Heart right ventricle (tissue), 16 donors: ENCODE data around the gene NMT1. TPM values are rescaled to one million over a fixed set of nuclear protein-coding genes. Genes with fewer than 3 reads are reported as not detected.

Experiments used
- ATAC-seq, 8 donors: fragments of 200-7000 bp; cut with Tn5 transposase; one replicate each; pipeline ENCODE4 v1.9.1; 2020; ENCODE audit warnings: mild to moderate bottlenecking in 8 of 8, moderate library complexity in 8 of 8, moderate number of reproducible peaks in 1 of 8
- DNase-seq, 2 donors: peaks; one replicate each; pipeline ENCODE4 v3.0.0-alpha.2; 2020
- H3K27ac ChIP-seq, 10 donors: fragments of 200-600 bp; sonication (generic) in 2 of 10; one replicate each; pipeline versions ENCODE4 v1.5.0 to v1.8.0; 2020 to 2022; ENCODE audit warnings: mild to moderate bottlenecking in 3 of 10
- H3K27me3 ChIP-seq, 7 donors: fragments of 200-600 bp; one replicate each; pipeline ENCODE4 v1.8.0; 2021 to 2022; ENCODE audit warnings: mild to moderate bottlenecking in 2 of 7
- H3K36me3 ChIP-seq, 9 donors: fragments of 200-600 bp; sonication (generic) in 1 of 9; one replicate each; pipeline versions ENCODE4 v1.5.0 to v1.8.0; 2020 to 2022; ENCODE audit warnings: mild to moderate bottlenecking in 2 of 9
- H3K4me1 ChIP-seq, 9 donors: fragments of 200-600 bp; sonication (generic) in 1 of 9; one replicate each; pipeline versions ENCODE4 v1.5.0 to v1.8.0; 2020 to 2022; ENCODE audit warnings: mild to moderate bottlenecking in 4 of 9
- H3K4me3 ChIP-seq, 10 donors: fragments of 200-600 bp; sonication (generic) in 2 of 10; one replicate each; pipeline versions ENCODE4 v1.5.0 to v1.8.0; 2020 to 2022; ENCODE audit warnings: mild to moderate bottlenecking in 7 of 10, moderate library complexity in 2 of 10
- H3K9me3 ChIP-seq, 11 donors: fragments of 200-600 bp in 10 of 11; sonication (generic) in 2 of 11; one replicate each; pipeline versions ENCODE4 v1.5.0 to v1.8.0; 2013 to 2022; ENCODE audit warnings: mild to moderate bottlenecking in 2 of 11, control low read depth in 1 of 11, moderate library complexity in 1 of 11
- CTCF ChIP-seq, 9 donors: fragments of 200-600 bp; sonication (generic) in 2 of 9; IDR thresholded peaks; one replicate each; pipeline versions ENCODE4 v1.5.0 to v1.8.0; 2021 to 2022; ENCODE audit warnings: antibody characterized with exemption in 9 of 9, mild to moderate bottlenecking in 5 of 9, moderate library complexity in 1 of 9
- whole genome bisulfite sequencing, 2 donors: extraction: QIAGEN DNeasy Blood & Tissue Kit; methylation state at CpG; one replicate each; pipeline ENCODE4 v1.1.7; 2013; ENCODE audit warnings: inconsistent platforms in 1 of 2; 5-methylcytosine and 5-hydroxymethylcytosine counted together
- intact Hi-C, 10 donors: fragments of 100-400 bp; cut with DNase I; formaldehyde crosslinking; loops; one replicate each; pipeline versions ENCODE4 v1.11.1 to v1.14.2; 2022
- polyA plus RNA-seq, 2 donors: library from polyadenylated mRNA; stranded (reverse); fragments of 200-250 nt; gene quantifications; one replicate each; pipeline ENCODE4 v1.2.3, GENCODE V29; 2013
- total RNA-seq, 10 donors: library from RNA; stranded (reverse); fragmentation: NEBNext Ultra II Directional in 3 of 10; extraction: Animal tissue kit (Norgen Biotek cat#: 25700) in 3 of 10; gene quantifications; one replicate each; pipeline versions ENCODE4 v1.2.1 to v1.2.4, GENCODE V29; 2021 to 2023
- donor health status: Arrhythmogenic right ventricular cardiomyopathy.
- donor health status: ischemic (EF 13 %, LVEDD 7.1; RV severe dilation, severe dysfunction).
- donor health status: healthy with polysubstance abuse.
- donor health status: DM: no; HTN: yes; CAD: no.
- donor health status: DM: no; HTN: no; CAD: no.
- donor health status: ischemic (EF 25% LVEDD 6.9; RV normal size, moderate dysfunction).
- donor health status: ischemic (EF 25% LVEDD 5.7; RV mildly dilated, moderate dysfunction).
- donor health status: healthy.
- donor health status: DM: yes; HTN: yes; CAD: no.
- donor health status: Ischemic cardiomyopathy.
- donor health status: ischemic (EF 35%, LVEDD 5.7; RV mildly dilated, moderate dysfunction).
- donor health status: nonischemic (EF 11% LVEDD 7.7; RV severe dilation, severe dysfunction).
- donor health status: DM: yes; HTN: yes; CAD: no.
- donor health status: PGD.
- donor health status: ischemic (EF 29% LVEDD 5.4; RV normal size, mild dysfunction).
- donor health status: nonischemic (EF 23%, LVEDD 6.1; RV moderate dilation, normal function).

Gene NMT1
- total and polyA plus RNA-seq, 12 donors: 40.9 to 110 (median 72.6) TPM

- H3K36me3 ChIP-seq: peaks cover 0 to 8% (median 0%) of the 10 kb centered on the region in 9 donors
- peak overlapping the region; percentile 14 to 62 (median 52) for H3K4me3 ChIP-seq
- WGBS, 2 donors: 19% methylated on average over 65 to 71 of the region's 71 CpGs
- TF ChIP-seq CTCF (IDR thresholded peaks at IDR 0.05): no peak
- peaks cover 6 to 39% (median 33%) of the 10 kb centered on the region in 9 donors for H3K4me1 ChIP-seq
- H3K9me3 ChIP-seq: no peaks in the 10 kb centered on the region
- ATAC-seq (peak in 4 of 8 donors; percentile 2 to 23 (median 16)), DNase-seq (peak; percentile 53 to 73)
- intact Hi-C loops: loop anchor here in 1 of 10 donors (10.0 kb wide), 1 partner anchor 170 kb away; the partner anchor contains the start of gene MAP3K14
- H3K27me3 ChIP-seq: no peaks in the 10 kb centered on the region
- H3K27ac ChIP-seq: peak overlapping the region; percentile 74 to 96 (median 92)
These were observed 83.3 kb downstream of the NMT1 start for GRCh38 chr17:45144199-45145034.

GRCh38 chr17:45145035-45145389, 83.9 kb downstream of the NMT1 start:
- no peak for DNase-seq
- ATAC-seq: no peak
- Histone ChIP-seq H3K4me3 (peak overlapping the region in 9 of 10 donors; percentile 24 to 62 (median 54)), H3K4me1 (peaks cover 6 to 39% (median 33%) of the 10 kb centered on the region in 9 donors), H3K9me3 (no peaks in the 10 kb centered on the region), H3K36me3 (peaks cover 0 to 2% (median 0%) of the 10 kb centered on the region in 9 donors), H3K27me3 (no peaks in the 10 kb centered on the region), H3K27ac (peak overlapping the region; percentile 74 to 96 (median 92))
- intact Hi-C loops: loop anchor here in 1 of 10 donors (10.0 kb wide), 1 partner anchor 170 kb away; the partner anchor contains the start of gene MAP3K14
- TF ChIP-seq CTCF (IDR thresholded peaks at IDR 0.05): no peak
- 81 to 83% methylated on average over 8 of the region's 8 CpGs for WGBS, 2 donors

- no peaks in the 10 kb centered on the region for H3K27me3 ChIP-seq
- intact Hi-C loops: loop anchor here in 1 of 10 donors (10.0 kb wide), 1 partner anchor 169 kb away; the partner anchor contains the start of gene MAP3K14
- no peak for TF ChIP-seq CTCF (IDR thresholded peaks at IDR 0.05)
- H3K4me1 ChIP-seq: peaks cover 7 to 46% (median 43%) of the 10 kb centered on the region in 9 donors
- H3K9me3 ChIP-seq: no peaks in the 10 kb centered on the region
- H3K4me3 ChIP-seq: no peak overlapping the region
- peak overlapping the region in 8 of 10 donors; percentile 92 to 99 (median 98) for H3K27ac ChIP-seq
- DNase-seq (no peak), ATAC-seq (no peak)
- H3K36me3 ChIP-seq: no peaks in the 10 kb centered on the region
- 87 to 91% methylated on average over 10 of the region's 10 CpGs for WGBS, 2 donors
These were observed 85.0 kb downstream of the NMT1 start for GRCh38 chr17:45146166-45146565.

GRCh38 chr17:45146592-45146889, 85.4 kb downstream of the NMT1 start:
- no peak for TF ChIP-seq CTCF (IDR thresholded peaks at IDR 0.05)
- intact Hi-C loops: loop anchor here in 1 of 10 donors (10.0 kb wide), 1 partner anchor 168 kb away; the partner anchor contains the start of gene MAP3K14

More at GRCh38 chr17:45146592-45146889, 85.4 kb downstream of the NMT1 start:
- H3K9me3 ChIP-seq: no peaks in the 10 kb centered on the region
- peak overlapping the region; percentile 92 to 99 (median 98) for H3K27ac ChIP-seq
- H3K4me1 ChIP-seq: peaks cover 10 to 50% (median 47%) of the 10 kb centered on the region in 9 donors
- H3K36me3 ChIP-seq: no peaks in the 10 kb centered on the region
- no peak for DNase-seq
- H3K4me3 ChIP-seq: peak overlapping the region in 9 of 10 donors; percentile 60 to 97 (median 74)
- ATAC-seq: no peak
- 86 to 89% methylated on average over 4 of the region's 4 CpGs for WGBS, 2 donors
- no peaks in the 10 kb centered on the region for H3K27me3 ChIP-seq
